HG03095 (cell line): ENCODE data around the gene MRGPRE.

ENCODE experiments used
- ATAC-seq: cut with Tn5 transposase; IDR thresholded peaks from one replicate; pipeline ENCODE4 v1.9.1; 2021; ENCODE audit warnings: moderate library complexity; ENCODE audit not compliant: unreplicated experiment

Gene MRGPRE

GRCh38 chr11:3215346-3216026 lies 16.7 kb downstream of the MRGPRE start:
- no peak for ATAC-seq

- no peak for ATAC-seq
Measured at GRCh38 chr11:3214420-3214699, 17.9 kb downstream of the MRGPRE start.

- ATAC-seq, result no peak
Measured at GRCh38 chr11:3213659-3214419, 18.4 kb downstream of the MRGPRE start.

- ATAC-seq, result no peak
Measured at GRCh38 chr11:3208272-3208671, 23.9 kb downstream of the MRGPRE start.

GRCh38 chr11:3207526-3208189 lies 24.6 kb downstream of the MRGPRE start:
- ATAC-seq, result no peak

- ATAC-seq, result no peak
Measured at GRCh38 chr11:3206922-3207204, 25.4 kb downstream of the MRGPRE start.

- no peak for ATAC-seq
Measured at GRCh38 chr11:3206156-3206921, 25.9 kb downstream of the MRGPRE start.

- ATAC-seq, result no peak
Measured at GRCh38 chr11:3205261-3206155, 26.7 kb downstream of the MRGPRE start.

- ATAC-seq, result no peak
Measured at GRCh38 chr11:3204141-3205015, 27.8 kb downstream of the MRGPRE start.

- no peak for ATAC-seq
Measured at GRCh38 chr11:3203221-3204043, 28.8 kb downstream of the MRGPRE start.

- ATAC-seq, result no peak
Measured at GRCh38 chr11:3202759-3203158, 29.5 kb downstream of the MRGPRE start.

- no peak for ATAC-seq
Measured at GRCh38 chr11:3202305-3202704, 29.9 kb downstream of the MRGPRE start.

GRCh38 chr11:3201677-3202181 lies 30.5 kb downstream of the MRGPRE start:
- ATAC-seq, result no peak

- no peak for ATAC-seq
Measured at GRCh38 chr11:3201112-3201581, 31.1 kb downstream of the MRGPRE start.

GRCh38 chr11:3200388-3201111 lies 31.7 kb downstream of the MRGPRE start:
- ATAC-seq, result no peak

- no peak for ATAC-seq
Measured at GRCh38 chr11:3199537-3200295, 32.5 kb downstream of the MRGPRE start.

- no peak for ATAC-seq
Measured at GRCh38 chr11:3198815-3199214, 33.4 kb downstream of the MRGPRE start.
